HepG2 (cell line): ENCODE measurements around the gene CDK11B. TPM values are rescaled to one million over a fixed set of nuclear protein-coding genes. Genes with fewer than 3 reads are reported as not detected.
"Not testable (repeated sequence)": the region's sequence is repeated elsewhere in the genome, so short reads cannot be mapped to it uniquely, and the experiment has no call there.

ENCODE experiments used
- ATAC-seq: fragments of 200-7000 bp; cut with Tn5 transposase; 3 replicates; pipeline ENCODE4 v1.9.1; 2020; ENCODE audit warnings: mild to moderate bottlenecking, moderate library complexity
- BruUV-seq: library from RNA; stranded (reverse); fragments of 400-500 nt; replicated peaks from 2 replicates; lab custom pipeline; 2021; lab: Mats Ljungman, UMichigan
- CTCF ChIA-PET: fragments of 300-600 bp; formaldehyde crosslinking; extraction: SDS; loops from one replicate; lab custom pipeline; 2021; ENCODE audit warnings: low total read pairs, inconsistent platforms, low intra/inter-chr PET ratio; lab: Yijun Ruan, JAX
- POLR2A ChIA-PET: fragments of 350-600 bp; sonication (Branson Sonifier 250); formaldehyde crosslinking; loops from one replicate; lab custom pipeline; 2020; ENCODE audit warnings: antibody characterized with exemption, inconsistent platforms; lab: Yijun Ruan, JAX
- DNase-seq: peaks from one replicate; pipeline ENCODE4 v3.0.0-alpha.2; 2015; ENCODE audit warnings: low spot score
- FAIRE-seq: peaks from 3 replicates; lab custom pipeline; 2011; peaks lifted over from hg19 to GRCh38; lab: Jason Lieb, UNC
- H2AFZ ChIP-seq: one replicate; pipeline ENCODE4 v1.6.1; 2011; ENCODE audit warnings: low read length, inconsistent platforms
- H3K27ac ChIP-seq: fragments of 300-600 bp; 3 replicates; pipeline ENCODE4 v1.8.0; 2011; ENCODE audit warnings: mixed run types, mild to moderate bottlenecking, mixed read lengths, low read length, inconsistent platforms; ENCODE audit not compliant: insufficient read depth; ENCODE audit errors: extremely low read length
- H3K27me3 ChIP-seq, 2 experiments: fragments of 200-600 bp in 1 of 2; 2 replicates in 1 of 2; 3 replicates in 1 of 2; pipeline versions ENCODE4 v1.6.0 to v1.8.0; 2011; ENCODE audit warnings: low read length in 2 of 2, mild to moderate bottlenecking in 2 of 2, moderate library complexity in 2 of 2, inconsistent platforms in 1 of 2; ENCODE audit not compliant: insufficient read depth in 2 of 2, control insufficient read depth in 1 of 2
- H3K36me3 ChIP-seq, 2 experiments: fragments of 200-600 bp in 1 of 2; replicated peaks in 1 of 2; 2 replicates in 1 of 2; 3 replicates in 1 of 2; pipeline versions ENCODE4 v1.5.1 to v1.8.0; 2011; ENCODE audit warnings: low read length in 2 of 2, inconsistent platforms in 1 of 2; ENCODE audit not compliant: insufficient read depth in 2 of 2, control insufficient read depth in 1 of 2
- H3K4me1 ChIP-seq: 2 replicates; pipeline ENCODE4 v1.5.1; 2012; ENCODE audit warnings: low read length, inconsistent platforms; ENCODE audit not compliant: insufficient read depth
- H3K4me2 ChIP-seq: 2 replicates; pipeline ENCODE4 v1.6.0; 2011; ENCODE audit warnings: low read depth, low read length, inconsistent platforms
- H3K4me3 ChIP-seq, 3 experiments: fragments of 200-600 bp in 1 of 3; sonication (generic), shearing (Covaris generic) in 1 of 3; replicated peaks in 1 of 3; 2 replicates each; pipeline ENCODE4 v1.5.1; 2011 to 2016; ENCODE audit warnings: low read length in 3 of 3, inconsistent platforms in 2 of 3, low read depth in 2 of 3, mild to moderate bottlenecking in 2 of 3, control low read depth in 1 of 3, mixed read lengths in 1 of 3; ENCODE audit not compliant: insufficient read depth in 1 of 3
- H3K79me2 ChIP-seq: one replicate; pipeline ENCODE4 v1.6.1; 2011; ENCODE audit warnings: low read length, inconsistent platforms; ENCODE audit not compliant: insufficient read depth
- H3K9ac ChIP-seq: 2 replicates; pipeline ENCODE4 v1.6.0; 2011; ENCODE audit warnings: mild to moderate bottlenecking, low read depth, low read length, inconsistent platforms; ENCODE audit not compliant: insufficient read depth
- H3K9me3 ChIP-seq: 2 replicates; pipeline ENCODE4 v1.5.1; 2012; ENCODE audit warnings: mild to moderate bottlenecking, low read length
- H4K20me1 ChIP-seq: 2 replicates; pipeline ENCODE4 v1.6.0; 2011; ENCODE audit warnings: inconsistent platforms, mild to moderate bottlenecking, low read length, moderate library complexity; ENCODE audit not compliant: insufficient read depth
- WGBS: methylation state at CpG from one replicate; pipeline ENCODE4 v1.1.6; 2017; ENCODE audit warnings: low lambda C conversion rate; 5-methylcytosine and 5-hydroxymethylcytosine counted together
- in situ Hi-C: cut with HindIII; loops from 2 replicates; pipeline ENCODE4 v1.10.0; 2017; ENCODE audit warnings: low pct_unique_long_range_greater_than_20kb; ENCODE audit not compliant: extremely low pct_ligation_motif_present
- intact Hi-C: fragments of 100-400 bp; cut with micrococcal nuclease; formaldehyde crosslinking; loops from one replicate; pipeline ENCODE4 v1.10.0; 2022; ENCODE audit not compliant: unreplicated experiment
- polyA plus RNA-seq, 8 experiments: library from polyadenylated mRNA; depleted of rRNA in 3 of 8; stranded (reverse) in 7 of 8; unstranded in 1 of 8; fragments of >200 nt; fragmentation: Illumina TruSeq in 4 of 8; extraction: Trizol in 4 of 8; gene quantifications; 2 replicates each; pipeline versions ENCODE4 v1.2.1 to v1.2.3, GENCODE V29; 2011 to 2016; ENCODE audit warnings: low read depth in 4 of 8, missing spikeins in 1 of 8, mixed read lengths in 1 of 8; ENCODE audit not compliant: insufficient read depth in 1 of 8
- total RNA-seq, 5 experiments: library from RNA; depleted of rRNA; stranded (reverse); fragments of >200 nt; fragmentation: Illumina TruSeq; extraction: Trizol; gene quantifications; 2 replicates each; pipeline ENCODE4 v1.2.3, GENCODE V29; 2016; ENCODE audit warnings: low read depth in 1 of 5

CDK11B gene
- total and polyA plus RNA-seq, 2 of the 13 experiments (the other 11 are each of a cell fraction or from before 2014, with no cell fraction given), result 3.6 to 15.1 TPM

DNA sequence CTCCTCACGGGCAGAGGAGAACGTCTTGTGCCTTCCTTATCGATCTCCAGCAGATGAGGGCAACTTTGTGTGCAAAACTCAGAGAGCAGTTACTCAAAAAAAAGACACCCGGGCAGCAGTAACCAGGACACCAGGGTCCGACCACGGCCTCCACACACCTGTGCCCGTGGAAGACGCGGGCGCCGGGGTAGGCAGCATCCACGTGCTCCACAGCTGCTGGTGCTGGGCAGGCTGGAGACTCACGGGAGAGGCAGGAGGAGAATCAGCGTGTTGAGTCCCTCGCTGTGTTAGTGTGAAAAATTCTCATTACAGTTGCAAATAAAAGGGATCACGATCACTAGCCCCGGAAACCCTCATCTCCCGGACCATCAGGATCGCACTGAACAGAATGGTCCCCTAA is 40.3 kb upstream of the CDK11B start:
- POLR2A ChIA-PET, CTCF ChIA-PET, ATAC-seq, H3K4me1 ChIP-seq, DNase-seq, H3K9me3 ChIP-seq, FAIRE-seq, H3K4me2 ChIP-seq, H4K20me1 ChIP-seq, H3K79me2 ChIP-seq, intact Hi-C loops, in situ Hi-C loops, H3K27ac ChIP-seq, H3K9ac ChIP-seq, H3K36me3 ChIP-seq, BruUV-seq, H3K27me3 ChIP-seq, H3K4me3 ChIP-seq, H2AFZ ChIP-seq: not testable (repeated sequence)
- WGBS, result 80% methylated on average over 1 of the region's 19 CpGs

DNA sequence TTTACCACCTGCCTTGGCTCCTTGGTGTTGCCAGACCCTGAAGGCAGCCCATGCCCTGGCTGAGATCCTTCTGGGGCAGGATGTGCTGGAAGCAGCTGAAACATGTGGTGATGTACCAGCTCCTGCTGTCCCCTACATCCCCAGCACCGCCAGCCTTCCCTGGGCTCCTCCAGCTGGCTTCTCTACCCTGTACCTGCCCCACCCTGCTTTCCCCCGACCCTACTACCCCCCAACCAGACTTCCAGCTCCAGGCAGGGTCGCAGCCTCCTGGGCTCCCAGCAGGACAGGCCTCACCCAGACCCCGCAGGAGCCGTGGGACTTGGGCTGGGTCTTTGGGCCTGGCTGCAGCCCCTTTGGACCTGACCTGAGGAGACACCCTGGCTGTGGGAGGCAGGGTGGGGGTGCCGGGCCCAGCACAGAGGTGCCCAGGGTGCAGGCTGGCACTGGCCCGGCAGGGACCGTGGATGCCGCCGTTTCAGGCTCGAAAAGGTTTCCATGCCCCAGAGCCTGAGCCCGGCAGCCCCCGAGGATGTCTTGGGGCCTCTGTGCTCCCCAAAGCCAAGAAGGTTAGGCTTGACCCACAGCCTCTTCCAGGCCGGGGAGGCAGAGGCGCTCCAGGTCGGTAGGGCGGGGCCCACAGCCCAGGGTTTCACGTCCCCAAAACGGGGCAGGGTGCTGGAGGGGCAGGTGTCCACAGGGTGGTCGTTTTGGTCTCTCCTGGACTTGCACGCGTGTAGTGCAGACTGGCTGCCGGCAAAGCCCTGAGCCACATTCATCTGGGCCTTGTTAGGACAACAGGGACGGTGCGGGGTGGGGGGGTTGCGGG is 38.8 kb upstream of the CDK11B start:
- in situ Hi-C loops, H3K27me3 ChIP-seq, H3K27ac ChIP-seq, POLR2A ChIA-PET, H2AFZ ChIP-seq, H3K9me3 ChIP-seq, H3K4me3 ChIP-seq, H3K79me2 ChIP-seq, H3K9ac ChIP-seq, H3K4me2 ChIP-seq, H3K36me3 ChIP-seq, ATAC-seq, intact Hi-C loops, CTCF ChIA-PET, H4K20me1 ChIP-seq, BruUV-seq, FAIRE-seq, DNase-seq, H3K4me1 ChIP-seq: not testable (repeated sequence)
- 62% methylated on average over 12 of the region's 26 CpGs for WGBS
